ENCODE measurements around the gene DIPK2A. TPM values are rescaled to one million over a fixed set of nuclear protein-coding genes. Genes with fewer than 3 reads are reported as not detected.

The DIPK2A gene
- total RNA-seq, 1 experiment from 2014 or later: 5.8 TPM

DNA sequence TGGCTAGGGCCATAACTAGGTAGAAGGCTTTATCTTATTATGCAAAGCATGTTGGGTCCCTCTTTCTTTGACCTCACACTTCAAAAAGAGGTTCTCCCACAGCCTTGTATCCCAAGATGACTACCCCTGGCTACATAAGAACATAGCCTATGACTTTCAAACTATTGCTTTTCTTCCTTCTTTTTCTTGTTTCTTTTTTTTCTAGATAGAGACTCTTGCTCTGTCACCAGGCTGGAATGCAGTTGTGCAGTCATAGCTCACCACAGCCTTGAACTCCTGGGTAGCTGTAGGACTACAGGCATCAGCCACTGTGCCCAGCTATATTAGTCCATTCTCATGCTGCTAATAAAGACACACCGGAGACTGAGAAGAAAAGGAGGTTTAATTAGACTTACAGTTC is 47.2 kb downstream of the DIPK2A start:
- TF ChIP-seq, protein P1, sequence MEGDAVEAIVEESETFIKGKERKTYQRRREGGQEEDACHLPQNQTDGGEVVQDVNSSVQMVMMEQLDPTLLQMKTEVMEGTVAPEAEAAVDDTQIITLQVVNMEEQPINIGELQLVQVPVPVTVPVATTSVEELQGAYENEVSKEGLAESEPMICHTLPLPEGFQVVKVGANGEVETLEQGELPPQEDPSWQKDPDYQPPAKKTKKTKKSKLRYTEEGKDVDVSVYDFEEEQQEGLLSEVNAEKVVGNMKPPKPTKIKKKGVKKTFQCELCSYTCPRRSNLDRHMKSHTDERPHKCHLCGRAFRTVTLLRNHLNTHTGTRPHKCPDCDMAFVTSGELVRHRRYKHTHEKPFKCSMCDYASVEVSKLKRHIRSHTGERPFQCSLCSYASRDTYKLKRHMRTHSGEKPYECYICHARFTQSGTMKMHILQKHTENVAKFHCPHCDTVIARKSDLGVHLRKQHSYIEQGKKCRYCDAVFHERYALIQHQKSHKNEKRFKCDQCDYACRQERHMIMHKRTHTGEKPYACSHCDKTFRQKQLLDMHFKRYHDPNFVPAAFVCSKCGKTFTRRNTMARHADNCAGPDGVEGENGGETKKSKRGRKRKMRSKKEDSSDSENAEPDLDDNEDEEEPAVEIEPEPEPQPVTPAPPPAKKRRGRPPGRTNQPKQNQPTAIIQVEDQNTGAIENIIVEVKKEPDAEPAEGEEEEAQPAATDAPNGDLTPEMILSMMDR (IDR thresholded peaks at IDR 0.05; ENCODE audit: unreplicated experiment): no peak
- ChIA-PET CTCF (no interaction called here), POLR2A (no interaction called here)
- H3K27ac Mint-ChIP-seq (ENCODE audit: low read depth, unreplicated experiment): peak overlapping the region; percentile 49
- H3K4me3 Mint-ChIP-seq (ENCODE audit: unreplicated experiment): no peak overlapping the region
- H3K4me1 Mint-ChIP-seq (ENCODE audit: insufficient read depth, unreplicated experiment): peaks cover 7% of the 10 kb centered on the region
- no TSS peak for BruUV-seq (replicated peaks)
- intact Hi-C loops (cut with micrococcal nuclease): no loop called here
- DNase-seq (ENCODE audit: unreplicated experiment): no peak
- H3K36me3 Mint-ChIP-seq (ENCODE audit: insufficient read depth, unreplicated experiment): no peaks in the 10 kb centered on the region
- no peaks in the 10 kb centered on the region for H3K27me3 Mint-ChIP-seq (ENCODE audit: insufficient read depth, unreplicated experiment)
- H3K9me3 Mint-ChIP-seq (ENCODE audit: unreplicated experiment): peaks cover 6% of the 10 kb centered on the region

Other genes with a start within 250 kb of the DIPK2A start
- 2.0 and 2.2 TPM in 2 replicates for gene SLC9A9, start 123.4 kb upstream of the DIPK2A start, total RNA-seq (2022)